ENCODE measurements around the gene SMIM36.
"Not testable (repeated sequence)": the region's sequence is repeated elsewhere in the genome, so short reads cannot be mapped to it uniquely, and the experiment has no call there.

Gene SMIM36

DNA sequence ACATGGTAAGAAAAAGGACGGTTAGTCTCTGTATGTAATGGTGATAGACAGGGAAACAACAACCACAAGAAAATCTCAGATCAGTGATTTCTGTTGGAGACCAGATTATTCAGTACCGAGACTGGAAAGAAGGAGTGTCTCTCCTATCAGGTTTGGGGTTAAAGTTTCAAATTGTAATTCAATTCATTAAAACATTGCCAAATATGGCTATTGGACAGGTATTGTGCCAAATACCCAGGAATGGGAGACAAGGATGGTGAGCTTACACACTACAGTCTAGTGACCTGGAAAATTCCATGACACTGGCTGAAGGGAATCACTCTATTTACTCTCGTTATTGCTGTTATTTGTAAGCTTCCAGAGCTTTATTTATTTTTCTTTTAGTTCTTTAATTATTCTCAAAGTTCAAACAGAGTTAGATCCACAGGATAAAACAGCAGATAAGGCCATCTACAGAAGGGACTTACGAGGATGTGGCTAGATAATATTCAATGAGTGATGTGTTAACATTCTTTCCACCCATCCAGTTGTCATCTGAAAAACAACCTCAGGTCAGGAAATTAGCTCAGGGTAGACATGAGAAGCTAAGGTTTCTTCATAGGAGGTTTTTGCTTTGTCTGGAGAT is 64.6 kb downstream of the SMIM36 start:
- Histone ChIP-seq H3K9ac (ENCODE audit: low read depth, low read length, poor library complexity, severe bottlenecking) (no peak overlapping the region), H3K9me2 (replicated peaks; ENCODE audit: low read depth, low read length) (no peaks in the 10 kb centered on the region), H4K20me1 (ENCODE audit: insufficient read depth, low read length, poor library complexity, severe bottlenecking) (no peaks in the 10 kb centered on the region), H3K79me2 (ENCODE audit: insufficient read depth, low read length) (no peaks in the 10 kb centered on the region), H3K4me1 (ENCODE audit: insufficient read depth, low read length, poor library complexity, severe bottlenecking) (peaks cover 19% of the 10 kb centered on the region), H2AFZ (ENCODE audit: low read length) (no peak overlapping the region), H3K27me3 (ENCODE audit: insufficient read depth, low read length, poor library complexity, severe bottlenecking) (no peaks in the 10 kb centered on the region), H3F3A (ENCODE audit: low read depth) (peaks cover 3% of the 10 kb centered on the region; the same call in 1 of the 2 replicates), H3K4me3 (ENCODE audit: low read length, poor library complexity, severe bottlenecking) (no peak overlapping the region), H3K9me3 (ENCODE audit: insufficient read depth, low read depth, low read length) (no peaks in the 10 kb centered on the region), H3K36me3 (ENCODE audit: insufficient read depth, low read length) (no peaks in the 10 kb centered on the region), H3K4me2 (ENCODE audit: low read depth, low read length, poor library complexity, severe bottlenecking) (no peak overlapping the region)
- TF ChIP-seq, protein P1, sequence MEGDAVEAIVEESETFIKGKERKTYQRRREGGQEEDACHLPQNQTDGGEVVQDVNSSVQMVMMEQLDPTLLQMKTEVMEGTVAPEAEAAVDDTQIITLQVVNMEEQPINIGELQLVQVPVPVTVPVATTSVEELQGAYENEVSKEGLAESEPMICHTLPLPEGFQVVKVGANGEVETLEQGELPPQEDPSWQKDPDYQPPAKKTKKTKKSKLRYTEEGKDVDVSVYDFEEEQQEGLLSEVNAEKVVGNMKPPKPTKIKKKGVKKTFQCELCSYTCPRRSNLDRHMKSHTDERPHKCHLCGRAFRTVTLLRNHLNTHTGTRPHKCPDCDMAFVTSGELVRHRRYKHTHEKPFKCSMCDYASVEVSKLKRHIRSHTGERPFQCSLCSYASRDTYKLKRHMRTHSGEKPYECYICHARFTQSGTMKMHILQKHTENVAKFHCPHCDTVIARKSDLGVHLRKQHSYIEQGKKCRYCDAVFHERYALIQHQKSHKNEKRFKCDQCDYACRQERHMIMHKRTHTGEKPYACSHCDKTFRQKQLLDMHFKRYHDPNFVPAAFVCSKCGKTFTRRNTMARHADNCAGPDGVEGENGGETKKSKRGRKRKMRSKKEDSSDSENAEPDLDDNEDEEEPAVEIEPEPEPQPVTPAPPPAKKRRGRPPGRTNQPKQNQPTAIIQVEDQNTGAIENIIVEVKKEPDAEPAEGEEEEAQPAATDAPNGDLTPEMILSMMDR (conservative IDR thresholded peaks at IDR 0.05; ENCODE audit: low read length): no peak
- no peak for TF ChIP-seq EZH2phosphoT487 (IDR thresholded peaks at IDR 0.05; ENCODE audit: borderline replicate concordance)

DNA sequence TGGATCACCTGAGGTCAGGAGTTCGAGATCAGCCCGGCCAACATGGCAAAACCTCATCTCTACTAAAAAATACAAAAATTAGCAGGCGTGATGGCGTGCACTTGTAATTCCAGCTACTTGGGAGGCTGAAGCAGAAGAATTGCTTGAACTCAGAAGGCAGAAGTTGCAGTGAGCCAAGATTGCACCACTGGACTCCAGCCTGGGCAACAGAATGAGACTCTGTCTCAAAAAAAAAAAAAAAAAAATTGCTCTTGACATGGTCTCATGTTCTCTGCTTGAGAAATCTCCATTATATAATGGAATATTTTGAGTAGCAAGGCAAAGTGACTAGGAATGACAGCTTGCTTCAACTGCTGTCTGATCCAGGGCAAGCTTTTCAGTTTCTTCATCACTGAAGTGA is 65.2 kb downstream of the SMIM36 start:
- H4K20me1 ChIP-seq (ENCODE audit: insufficient read depth, low read length, poor library complexity, severe bottlenecking); H3K9ac ChIP-seq (ENCODE audit: low read depth, low read length, poor library complexity, severe bottlenecking); H3K27me3 ChIP-seq (ENCODE audit: insufficient read depth, low read length, poor library complexity, severe bottlenecking); H3K4me3 ChIP-seq (ENCODE audit: low read length, poor library complexity, severe bottlenecking); H3K79me2 ChIP-seq (ENCODE audit: insufficient read depth, low read length); H3K9me2 ChIP-seq (replicated peaks; ENCODE audit: low read depth, low read length); H3K4me2 ChIP-seq (ENCODE audit: low read depth, low read length, poor library complexity, severe bottlenecking); H2AFZ ChIP-seq (ENCODE audit: low read length); H3F3A ChIP-seq (ENCODE audit: low read depth); H3K36me3 ChIP-seq (ENCODE audit: insufficient read depth, low read length); H3K9me3 ChIP-seq (ENCODE audit: insufficient read depth, low read depth, low read length): not testable (repeated sequence)
- peaks cover 12% of the 10 kb centered on the region for H3K4me1 ChIP-seq (ENCODE audit: insufficient read depth, low read length, poor library complexity, severe bottlenecking)

DNA sequence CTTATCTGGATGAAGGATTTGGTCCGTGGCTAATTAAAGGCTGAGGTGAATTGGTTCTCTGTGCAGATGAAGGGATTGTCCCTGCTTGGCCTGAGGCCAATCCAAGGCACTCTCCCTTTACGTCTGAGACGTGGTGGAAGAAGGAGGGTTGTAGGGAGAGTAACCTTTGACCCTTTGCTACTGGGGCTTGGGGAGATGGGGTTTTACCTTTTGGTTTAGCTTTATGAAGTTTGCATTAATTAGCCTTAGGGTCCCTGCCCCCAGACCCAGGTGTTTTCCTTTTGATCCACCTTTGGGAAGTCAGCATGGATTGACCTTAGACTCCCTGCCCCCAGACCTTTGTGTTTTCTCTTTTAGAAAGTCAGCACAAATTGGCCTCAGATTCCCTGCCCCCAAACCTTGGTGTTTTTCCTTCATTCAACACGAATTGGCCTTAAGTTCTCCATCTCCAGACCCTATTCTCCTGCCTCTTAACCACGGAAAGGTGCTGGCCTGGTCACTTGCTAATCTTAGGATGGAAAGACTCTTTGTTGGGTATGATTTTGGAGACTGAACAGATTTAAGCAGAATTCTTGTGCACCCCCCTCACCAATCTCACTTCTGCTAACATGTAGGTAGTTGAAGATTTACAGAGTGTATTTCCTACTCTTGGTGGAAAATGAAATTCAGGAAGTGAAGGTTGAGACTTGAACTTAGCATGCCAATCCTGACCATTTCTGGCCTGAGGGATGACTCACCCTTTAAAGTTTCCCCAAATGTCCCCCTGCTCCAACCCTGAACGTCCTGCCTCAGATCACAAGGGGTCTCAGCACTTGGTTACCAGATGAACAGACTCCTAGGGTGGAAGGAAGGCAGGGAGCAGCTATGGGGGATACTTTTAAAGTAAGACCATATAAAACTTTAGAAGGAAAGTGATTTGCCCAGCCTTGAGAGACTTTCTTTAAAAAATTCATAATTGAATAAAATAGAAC is 66.5 kb downstream of the SMIM36 start:
- 0 out of 2 replicates have a peak overlapping the region, but pooled peaks have one; percentile 25 for H2AFZ ChIP-seq (ENCODE audit: low read length)
- H3K9me3 ChIP-seq (ENCODE audit: insufficient read depth, low read depth, low read length): no peaks in the 10 kb centered on the region
- H3K4me1 ChIP-seq (ENCODE audit: insufficient read depth, low read length, poor library complexity, severe bottlenecking): peaks cover 4% of the 10 kb centered on the region

More for the DNA sequence above, 66.5 kb downstream of the SMIM36 start:
- H3K9me2 ChIP-seq (replicated peaks; ENCODE audit: low read depth, low read length): no peaks in the 10 kb centered on the region
- H3K9ac ChIP-seq (ENCODE audit: low read depth, low read length, poor library complexity, severe bottlenecking): no peak overlapping the region
- no peaks in the 10 kb centered on the region for H3K36me3 ChIP-seq (ENCODE audit: insufficient read depth, low read length)
- H3K27me3 ChIP-seq (ENCODE audit: insufficient read depth, low read length, poor library complexity, severe bottlenecking): no peaks in the 10 kb centered on the region
- H3K79me2 ChIP-seq (ENCODE audit: insufficient read depth, low read length): no peaks in the 10 kb centered on the region
- no peak overlapping the region for H3K4me3 ChIP-seq (ENCODE audit: low read length, poor library complexity, severe bottlenecking)
- TF ChIP-seq EZH2phosphoT487 (IDR thresholded peaks at IDR 0.05; ENCODE audit: borderline replicate concordance): no peak
- TF ChIP-seq, protein P1 (conservative IDR thresholded peaks at IDR 0.05; ENCODE audit: low read length): no peak
- no peaks in the 10 kb centered on the region for H4K20me1 ChIP-seq (ENCODE audit: insufficient read depth, low read length, poor library complexity, severe bottlenecking)
- H3F3A ChIP-seq (ENCODE audit: low read depth): no peaks in the 10 kb centered on the region
- H3K4me2 ChIP-seq (ENCODE audit: low read depth, low read length, poor library complexity, severe bottlenecking): no peak overlapping the region
